ENCODE measurements around the gene SLC4A4. TPM values are rescaled to one million over a fixed set of nuclear protein-coding genes. Genes with fewer than 3 reads are reported as not detected.
"Not testable (repeated sequence)": the region's sequence is repeated elsewhere in the genome, so short reads cannot be mapped to it uniquely, and the experiment has no call there.

The SLC4A4 gene
- total RNA-seq, 1 donor from 2014 or later, result 0.20 TPM

- DNase-seq (ENCODE audit: low read depth, low spot score), result not testable (repeated sequence)
Measured at GRCh38 chr4:71408961-71409360, 70.1 kb downstream of the SLC4A4 start.

- DNase-seq (ENCODE audit: low read depth, low spot score), result no peak
Measured at GRCh38 chr4:71411981-71412380, 73.2 kb downstream of the SLC4A4 start.

GRCh38 chr4:71415491-71415890, 76.7 kb downstream of the SLC4A4 start:
- no peak for DNase-seq (ENCODE audit: low read depth, low spot score)

- no peak for DNase-seq (ENCODE audit: low read depth, low spot score)
Measured at GRCh38 chr4:71417150-71417549, 78.3 kb downstream of the SLC4A4 start.

GRCh38 chr4:71426381-71427042, 87.7 kb downstream of the SLC4A4 start:
- DNase-seq (ENCODE audit: low read depth, low spot score), result no peak

GRCh38 chr4:71429106-71429505, 90.3 kb downstream of the SLC4A4 start:
- DNase-seq (ENCODE audit: low read depth, low spot score), result no peak

- no peak for DNase-seq (ENCODE audit: low read depth, low spot score)
Measured at GRCh38 chr4:71429962-71430361, 91.1 kb downstream of the SLC4A4 start.

- no peak for DNase-seq (ENCODE audit: low read depth, low spot score)
Measured at GRCh38 chr4:71430609-71431008, 91.8 kb downstream of the SLC4A4 start.

- no peak for DNase-seq (ENCODE audit: low read depth, low spot score)
Measured at GRCh38 chr4:71440612-71441011, 101.8 kb downstream of the SLC4A4 start.

- no peak for DNase-seq (ENCODE audit: low read depth, low spot score)
Measured at GRCh38 chr4:71441186-71442169, 102.7 kb downstream of the SLC4A4 start.

GRCh38 chr4:71442336-71442735, 103.5 kb downstream of the SLC4A4 start:
- no peak for DNase-seq (ENCODE audit: low read depth, low spot score)

GRCh38 chr4:71444395-71444794, 105.6 kb downstream of the SLC4A4 start:
- DNase-seq (ENCODE audit: low read depth, low spot score), result no peak

GRCh38 chr4:71445811-71446210, 107.0 kb downstream of the SLC4A4 start:
- DNase-seq (ENCODE audit: low read depth, low spot score), result no peak

- no peak for DNase-seq (ENCODE audit: low read depth, low spot score)
Measured at GRCh38 chr4:71446479-71447081, 107.8 kb downstream of the SLC4A4 start.

GRCh38 chr4:71449040-71449439, 110.2 kb downstream of the SLC4A4 start:
- DNase-seq (ENCODE audit: low read depth, low spot score), result no peak

GRCh38 chr4:71449878-71450277, 111.1 kb downstream of the SLC4A4 start:
- no peak for DNase-seq (ENCODE audit: low read depth, low spot score)

- DNase-seq (ENCODE audit: low read depth, low spot score), result no peak
Measured at GRCh38 chr4:71453531-71453930, 114.7 kb downstream of the SLC4A4 start.

GRCh38 chr4:71456841-71457240, 118.0 kb downstream of the SLC4A4 start:
- DNase-seq (ENCODE audit: low read depth, low spot score), result no peak

- no peak for DNase-seq (ENCODE audit: low read depth, low spot score)
Measured at GRCh38 chr4:71460371-71460770, 121.6 kb downstream of the SLC4A4 start.

- DNase-seq (ENCODE audit: low read depth, low spot score), result no peak
Measured at GRCh38 chr4:71461422-71461821, 122.6 kb downstream of the SLC4A4 start.

- DNase-seq (ENCODE audit: low read depth, low spot score), result no peak
Measured at GRCh38 chr4:71466775-71467174, 128.0 kb downstream of the SLC4A4 start.

GRCh38 chr4:71468116-71468710, 129.4 kb downstream of the SLC4A4 start:
- DNase-seq (ENCODE audit: low read depth, low spot score), result no peak
